GM23248 (cell line): ENCODE results near the gene PTGER1.

Experiments used
- EZH2 ChIP-seq: fragments of 200-600 bp; sonication (generic); IDR thresholded peaks from 2 replicates; pipeline ENCODE4 v1.6.1; 2018; ENCODE audit warnings: antibody characterized with exemption, mild to moderate bottlenecking; ENCODE audit not compliant: insufficient read depth, poor library complexity, severe bottlenecking
- EZH2phosphoT487 ChIP-seq: fragments of 200-600 bp; sonication (generic); IDR thresholded peaks from 2 replicates; pipeline ENCODE4 v1.6.1; 2018; ENCODE audit warnings: antibody characterized with exemption, moderate library complexity, mild to moderate bottlenecking, low read depth; ENCODE audit not compliant: insufficient read depth

DNA sequence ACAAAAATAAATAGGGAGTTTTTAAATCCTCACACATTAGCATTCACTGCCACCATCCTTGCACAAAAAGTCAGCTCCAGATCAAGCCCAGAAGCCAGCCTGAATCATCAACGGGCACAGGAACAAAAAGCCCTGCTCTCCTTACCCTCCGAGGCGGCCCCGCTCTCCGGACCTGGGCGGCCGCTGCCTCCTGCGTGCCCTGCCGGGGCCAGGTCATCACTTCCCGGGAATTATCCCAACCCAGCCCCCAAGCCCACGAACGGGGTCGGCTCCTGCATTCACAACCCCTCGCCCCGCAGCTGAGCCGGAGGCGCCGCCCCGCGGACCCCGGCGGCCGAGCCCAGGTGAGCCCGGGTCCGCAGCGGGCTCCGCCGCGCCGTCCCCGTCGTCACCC, 42.3 kb upstream of the PTGER1 start:
- TF ChIP-seq EZH2 (no peak), EZH2phosphoT487 (no peak)
